NCI-H1105 (cell line): Measurements from ENCODE around the gene GAS6.
"Not testable (repeated sequence)": the region's sequence is repeated elsewhere in the genome, so short reads cannot be mapped to it uniquely, and the experiment has no call there.

Experiments used
- DNase-seq: peaks from one replicate; lab custom pipeline; 2025; lab: John Stamatoyannopoulos, UW

The GAS6 gene

GRCh38 chr13:113863524-113864272 is at the start of gene GAS6:
Gene GAS6 (minus strand): TSS chr13:113864076. CDS start chr13:113863920, 156 bp downstream.
- peak; percentile 73 for DNase-seq

GRCh38 chr13:113913408-113913807 is 49.5 kb upstream of the GAS6 start:
- not testable (repeated sequence) for DNase-seq

GRCh38 chr13:113912596-113912995 is 48.7 kb upstream of the GAS6 start:
- no peak for DNase-seq

GRCh38 chr13:113907635-113908617 is 44.0 kb upstream of the GAS6 start:
- DNase-seq, result peak; percentile 93

- peak; percentile 62 for DNase-seq
Measured at GRCh38 chr13:113906571-113906970, 42.7 kb upstream of the GAS6 start.

GRCh38 chr13:113905942-113906341 is 42.1 kb upstream of the GAS6 start:
- no peak for DNase-seq

- DNase-seq, result no peak
Measured at GRCh38 chr13:113905018-113905417, 41.1 kb upstream of the GAS6 start.

- DNase-seq, result no peak
Measured at GRCh38 chr13:113904411-113904810, 40.5 kb upstream of the GAS6 start.

GRCh38 chr13:113903912-113904311 is 40.0 kb upstream of the GAS6 start:
- no peak for DNase-seq

- DNase-seq, result no peak
Measured at GRCh38 chr13:113902986-113903775, 39.3 kb upstream of the GAS6 start.

- DNase-seq, result no peak
Measured at GRCh38 chr13:113902481-113902880, 38.6 kb upstream of the GAS6 start.

- no peak for DNase-seq
Measured at GRCh38 chr13:113901642-113902041, 37.8 kb upstream of the GAS6 start.

- DNase-seq, result no peak
Measured at GRCh38 chr13:113901231-113901630, 37.4 kb upstream of the GAS6 start.

GRCh38 chr13:113900646-113901045 is 36.8 kb upstream of the GAS6 start:
- no peak for DNase-seq

GRCh38 chr13:113898391-113898790 is 34.5 kb upstream of the GAS6 start:
- DNase-seq, result no peak

GRCh38 chr13:113897966-113898365 is 34.1 kb upstream of the GAS6 start:
- no peak for DNase-seq

GRCh38 chr13:113897161-113897560 is 33.3 kb upstream of the GAS6 start:
- no peak for DNase-seq

- DNase-seq, result no peak
Measured at GRCh38 chr13:113895436-113895835, 31.6 kb upstream of the GAS6 start.

- no peak for DNase-seq
Measured at GRCh38 chr13:113890774-113891480, 27.1 kb upstream of the GAS6 start.

GRCh38 chr13:113889467-113889866 is 25.6 kb upstream of the GAS6 start:
- DNase-seq, result no peak

GRCh38 chr13:113888701-113889330 is 24.9 kb upstream of the GAS6 start:
- no peak for DNase-seq
